ENCODE measurements around the gene SRGAP3. TPM values are rescaled to one million over a fixed set of nuclear protein-coding genes. Genes with fewer than 3 reads are reported as not detected.

The SRGAP3 gene
- total and polyA plus RNA-seq, 2 experiments from 2014 or later, result 7.4 to 8.3 TPM

- H4K20me1 ChIP-seq (ENCODE audit: insufficient read depth, poor library complexity, severe bottlenecking), result no peaks in the 10 kb centered on the region
- no peaks in the 10 kb centered on the region for H3K9me3 ChIP-seq (ENCODE audit: low read depth)
- DNase-seq (ENCODE audit: low spot score), result no peak
- no peak overlapping the region for H2AFZ ChIP-seq
- H3K4me1 ChIP-seq (ENCODE audit: insufficient read depth), result peaks cover 13% of the 10 kb centered on the region
- no peak for TF ChIP-seq CTCF (IDR thresholded peaks at IDR 0.05; ENCODE audit: poor library complexity)
- TF ChIP-seq EZH2 (IDR thresholded peaks at IDR 0.05; ENCODE audit: borderline replicate concordance), result no peak
- no peak for TF ChIP-seq EZH2phosphoT487 (IDR thresholded peaks at IDR 0.05; ENCODE audit: low read depth, severe bottlenecking, unreplicated experiment)
- no peaks in the 10 kb centered on the region for H3K36me3 ChIP-seq (replicated peaks; ENCODE audit: insufficient read depth, low read depth)
- H3K79me2 ChIP-seq, result no peaks in the 10 kb centered on the region
- no peaks in the 10 kb centered on the region for H3K27me3 ChIP-seq
- WGBS (ENCODE audit: low lambda C conversion rate, missing lambda C conversion rate), result 90% methylated on average over 3 of the region's 3 CpGs
- no peaks in the 10 kb centered on the region for H3K9me2 ChIP-seq (replicated peaks; ENCODE audit: insufficient read depth)
- H3K27ac ChIP-seq, result no peak overlapping the region
- no peak overlapping the region for H3K4me2 ChIP-seq
- H3K4me3 ChIP-seq, result no peak overlapping the region
Observed at GRCh38 chr3:9199775-9200174, 49.7 kb downstream of the SRGAP3 start.

- no peak for DNase-seq (ENCODE audit: low spot score)
- no peak overlapping the region for H3K4me2 ChIP-seq
- WGBS (ENCODE audit: low lambda C conversion rate, missing lambda C conversion rate), result 79% methylated on average over 10 of the region's 10 CpGs
- H3K4me3 ChIP-seq, result no peak overlapping the region
- H2AFZ ChIP-seq, result no peak overlapping the region
- H3K27me3 ChIP-seq, result no peaks in the 10 kb centered on the region
- TF ChIP-seq EZH2 (IDR thresholded peaks at IDR 0.05; ENCODE audit: borderline replicate concordance), result no peak
- no peak for TF ChIP-seq CTCF (IDR thresholded peaks at IDR 0.05; ENCODE audit: poor library complexity)
- TF ChIP-seq EZH2phosphoT487 (IDR thresholded peaks at IDR 0.05; ENCODE audit: low read depth, severe bottlenecking, unreplicated experiment), result no peak
- H3K9me2 ChIP-seq (replicated peaks; ENCODE audit: insufficient read depth), result no peaks in the 10 kb centered on the region
- no peaks in the 10 kb centered on the region for H3K79me2 ChIP-seq
- H3K27ac ChIP-seq, result no peak overlapping the region
- no peaks in the 10 kb centered on the region for H4K20me1 ChIP-seq (ENCODE audit: insufficient read depth, poor library complexity, severe bottlenecking)
- no peaks in the 10 kb centered on the region for H3K9me3 ChIP-seq (ENCODE audit: low read depth)
- H3K4me1 ChIP-seq (ENCODE audit: insufficient read depth), result peaks cover 6% of the 10 kb centered on the region
- H3K36me3 ChIP-seq (replicated peaks; ENCODE audit: insufficient read depth, low read depth), result no peaks in the 10 kb centered on the region
Observed at GRCh38 chr3:9198899-9199335, 50.5 kb downstream of the SRGAP3 start.

GRCh38 chr3:9198261-9198660 is 51.2 kb downstream of the SRGAP3 start:
- H3K9me3 ChIP-seq (ENCODE audit: low read depth), result no peaks in the 10 kb centered on the region
- no peaks in the 10 kb centered on the region for H3K79me2 ChIP-seq
- DNase-seq (ENCODE audit: low spot score), result no peak
- no peaks in the 10 kb centered on the region for H3K36me3 ChIP-seq (replicated peaks; ENCODE audit: insufficient read depth, low read depth)
- H3K4me3 ChIP-seq, result no peak overlapping the region
- no peaks in the 10 kb centered on the region for H4K20me1 ChIP-seq (ENCODE audit: insufficient read depth, poor library complexity, severe bottlenecking)
- TF ChIP-seq CTCF (IDR thresholded peaks at IDR 0.05; ENCODE audit: poor library complexity) (no peak), EZH2phosphoT487 (IDR thresholded peaks at IDR 0.05; ENCODE audit: low read depth, severe bottlenecking, unreplicated experiment) (no peak), EZH2 (IDR thresholded peaks at IDR 0.05; ENCODE audit: borderline replicate concordance) (no peak)
- H3K27me3 ChIP-seq, result no peaks in the 10 kb centered on the region
- H3K4me1 ChIP-seq (ENCODE audit: insufficient read depth), result peaks cover 6% of the 10 kb centered on the region
- WGBS (ENCODE audit: low lambda C conversion rate, missing lambda C conversion rate), result 68% methylated on average over 3 of the region's 3 CpGs
- no peak overlapping the region for H2AFZ ChIP-seq
- H3K4me2 ChIP-seq, result no peak overlapping the region
- H3K27ac ChIP-seq, result no peak overlapping the region
- no peaks in the 10 kb centered on the region for H3K9me2 ChIP-seq (replicated peaks; ENCODE audit: insufficient read depth)

GRCh38 chr3:9196020-9196419 is 53.4 kb downstream of the SRGAP3 start:
- Histone ChIP-seq H4K20me1 (ENCODE audit: insufficient read depth, poor library complexity, severe bottlenecking) (no peaks in the 10 kb centered on the region), H3K79me2 (no peaks in the 10 kb centered on the region), H3K9me2 (replicated peaks; ENCODE audit: insufficient read depth) (no peaks in the 10 kb centered on the region), H3K36me3 (replicated peaks; ENCODE audit: insufficient read depth, low read depth) (no peaks in the 10 kb centered on the region), H3K4me2 (no peak overlapping the region), H3K4me3 (no peak overlapping the region), H3K4me1 (ENCODE audit: insufficient read depth) (peaks cover 11% of the 10 kb centered on the region), H3K9me3 (ENCODE audit: low read depth) (no peaks in the 10 kb centered on the region), H3K27me3 (no peaks in the 10 kb centered on the region), H3K27ac (no peak overlapping the region), H2AFZ (no peak overlapping the region)
- DNase-seq (ENCODE audit: low spot score), result no peak
- TF ChIP-seq EZH2phosphoT487 (IDR thresholded peaks at IDR 0.05; ENCODE audit: low read depth, severe bottlenecking, unreplicated experiment), result no peak
- no peak for TF ChIP-seq EZH2 (IDR thresholded peaks at IDR 0.05; ENCODE audit: borderline replicate concordance)
- TF ChIP-seq CTCF (IDR thresholded peaks at IDR 0.05; ENCODE audit: poor library complexity), result no peak
- 52% methylated on average over 7 of the region's 7 CpGs for WGBS (ENCODE audit: low lambda C conversion rate, missing lambda C conversion rate)

All from hepatocyte (in vitro differentiated cells).